Measurements from ENCODE around the gene MRPL2.

Gene MRPL2

DNA sequence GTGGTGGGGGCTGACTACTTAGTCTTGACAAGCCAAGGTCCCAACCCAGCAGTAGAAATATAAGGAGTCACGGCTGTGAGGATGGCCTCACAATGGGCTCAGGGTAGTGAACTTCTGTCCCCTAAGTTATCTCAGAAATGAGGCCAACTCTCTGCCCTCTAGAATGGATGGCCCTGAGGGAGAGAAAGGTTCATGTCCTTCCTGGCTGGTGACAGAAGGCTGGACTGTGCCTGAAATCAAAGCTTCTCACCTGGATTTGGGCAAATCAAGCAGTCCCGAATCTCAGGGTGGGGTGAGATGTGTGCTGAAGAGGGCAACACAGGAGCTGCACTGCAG lies 25.1 kb downstream of the MRPL2 start:
- intact Hi-C loops (cut with micrococcal nuclease) = no loop called here
- Mint-ChIP-seq H3K4me1 (ENCODE audit: low read depth) (peaks cover 6% of the 10 kb centered on the region), H3K9me3 (no peaks in the 10 kb centered on the region), H3K36me3 (ENCODE audit: low read depth) (peaks cover 98% of the 10 kb centered on the region), H3K4me3 (no peak overlapping the region), H3K27me3 (no peaks in the 10 kb centered on the region), H3K27ac (no peak overlapping the region)

DNA sequence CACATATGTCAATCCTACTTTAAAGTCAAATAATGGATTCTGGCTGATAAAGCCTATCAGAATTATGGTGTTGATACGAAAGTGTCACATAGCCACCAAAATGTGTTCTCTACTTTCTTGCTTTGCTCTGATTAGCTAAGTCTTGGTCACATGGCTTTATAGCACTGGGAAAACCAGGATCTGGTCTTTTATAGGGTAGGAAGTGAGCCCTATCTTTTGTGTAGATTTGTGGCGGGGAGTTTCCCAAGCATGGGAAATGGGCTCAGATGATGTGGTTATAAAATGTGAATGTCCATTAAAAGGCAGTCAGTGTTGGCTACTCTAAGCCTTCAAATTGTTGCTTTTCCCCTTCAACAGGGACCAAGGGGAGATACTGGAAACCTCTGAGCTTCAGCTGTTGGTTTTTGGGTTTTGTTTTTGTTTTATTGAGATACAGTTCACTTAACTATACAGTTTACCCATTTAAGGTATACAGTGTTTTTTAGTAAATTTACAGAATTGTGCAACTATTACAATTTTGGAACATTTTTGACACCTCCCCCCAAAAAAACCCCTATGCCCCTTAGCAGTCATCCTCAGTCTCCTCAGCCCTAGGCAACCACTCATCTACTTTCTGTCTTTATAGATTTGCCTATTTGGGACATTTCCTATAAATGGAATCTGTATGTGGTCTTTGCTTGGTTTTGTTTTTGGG lies 25.6 kb downstream of the MRPL2 start:
- Mint-ChIP-seq H3K4me3 (no peak overlapping the region), H3K4me1 (ENCODE audit: low read depth) (peaks cover 6% of the 10 kb centered on the region), H3K9me3 (no peaks in the 10 kb centered on the region), H3K36me3 (ENCODE audit: low read depth) (peaks cover 98% of the 10 kb centered on the region), H3K27ac (no peak overlapping the region), H3K27me3 (no peaks in the 10 kb centered on the region)
- intact Hi-C loops (cut with micrococcal nuclease) = no loop called here

DNA sequence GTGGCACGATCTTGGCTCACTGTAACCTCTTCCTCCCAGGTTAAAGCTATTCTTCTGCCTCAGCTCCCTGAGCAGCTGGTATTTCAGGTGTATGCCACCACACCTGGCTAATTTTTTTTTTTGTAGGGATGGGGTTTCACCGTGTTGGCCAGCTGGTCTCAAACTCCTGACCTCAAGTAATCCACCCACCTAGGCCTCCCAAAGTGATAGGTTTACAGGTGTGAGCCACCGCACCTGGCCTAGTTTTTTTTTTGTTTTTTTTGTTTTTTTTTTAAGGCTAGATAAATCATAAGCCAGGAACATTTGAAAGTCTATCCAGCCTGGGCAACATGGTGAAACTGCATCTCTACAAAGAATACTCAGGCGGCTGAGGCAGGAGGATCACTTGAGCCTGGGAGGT lies 26.9 kb downstream of the MRPL2 start:
- Mint-ChIP-seq H3K36me3 (ENCODE audit: low read depth) (peaks cover 98% of the 10 kb centered on the region), H3K4me3 (no peak overlapping the region), H3K9me3 (no peaks in the 10 kb centered on the region), H3K4me1 (ENCODE audit: low read depth) (peaks cover 6% of the 10 kb centered on the region), H3K27ac (no peak overlapping the region), H3K27me3 (no peaks in the 10 kb centered on the region)
- intact Hi-C loops (cut with micrococcal nuclease) = no loop called here

DNA sequence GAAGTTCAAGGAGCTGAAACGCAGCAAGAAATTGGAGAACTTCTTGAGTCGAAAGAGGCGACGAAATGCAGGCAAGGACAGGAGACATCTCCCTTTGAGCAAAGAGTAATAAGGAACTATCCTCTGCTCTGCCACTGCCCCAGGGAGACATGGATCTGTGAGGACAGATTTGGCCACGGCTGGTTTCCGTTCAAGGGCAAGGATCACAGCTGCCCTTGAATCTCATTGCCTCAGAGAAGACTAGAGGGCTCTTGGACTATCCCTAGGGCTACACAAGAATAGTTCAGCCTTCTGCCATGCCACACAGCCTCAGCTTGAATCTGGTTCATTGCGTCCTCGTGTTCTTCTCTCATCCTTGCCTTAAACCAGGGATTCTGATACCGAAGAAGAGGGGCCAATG lies 30.1 kb downstream of the MRPL2 start:
- Mint-ChIP-seq H3K27me3 (no peaks in the 10 kb centered on the region), H3K27ac (no peak overlapping the region), H3K4me1 (ENCODE audit: low read depth) (peaks cover 12% of the 10 kb centered on the region), H3K4me3 (no peak overlapping the region), H3K36me3 (ENCODE audit: low read depth) (peaks cover 100% of the 10 kb centered on the region), H3K9me3 (no peaks in the 10 kb centered on the region)
- intact Hi-C loops (cut with micrococcal nuclease) = no loop called here

DNA sequence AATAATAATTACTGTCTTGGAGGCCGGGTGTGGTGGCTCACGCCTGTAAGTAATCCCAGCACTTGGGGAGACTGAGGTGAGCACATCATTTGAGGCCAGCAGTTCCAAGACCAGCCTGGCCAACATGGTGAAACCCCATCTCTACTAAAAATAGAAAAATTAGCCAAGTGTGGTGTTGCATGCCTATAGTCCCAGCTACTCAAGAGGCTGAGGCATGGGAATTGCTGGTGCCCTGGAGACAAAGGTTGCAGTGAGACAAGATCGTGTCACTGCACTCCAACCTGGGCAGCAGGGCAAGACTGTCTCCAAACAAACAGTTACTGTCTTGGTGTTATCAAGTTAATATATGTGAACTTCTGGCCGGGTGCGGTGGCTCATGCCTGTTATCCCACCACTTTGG lies 32.9 kb downstream of the MRPL2 start:
- Mint-ChIP-seq H3K36me3 (ENCODE audit: low read depth) (peaks cover 87% of the 10 kb centered on the region), H3K27ac (no peak overlapping the region), H3K4me3 (no peak overlapping the region), H3K27me3 (no peaks in the 10 kb centered on the region), H3K9me3 (no peaks in the 10 kb centered on the region), H3K4me1 (ENCODE audit: low read depth) (peaks cover 9% of the 10 kb centered on the region)
- intact Hi-C loops (cut with micrococcal nuclease) = no loop called here

DNA sequence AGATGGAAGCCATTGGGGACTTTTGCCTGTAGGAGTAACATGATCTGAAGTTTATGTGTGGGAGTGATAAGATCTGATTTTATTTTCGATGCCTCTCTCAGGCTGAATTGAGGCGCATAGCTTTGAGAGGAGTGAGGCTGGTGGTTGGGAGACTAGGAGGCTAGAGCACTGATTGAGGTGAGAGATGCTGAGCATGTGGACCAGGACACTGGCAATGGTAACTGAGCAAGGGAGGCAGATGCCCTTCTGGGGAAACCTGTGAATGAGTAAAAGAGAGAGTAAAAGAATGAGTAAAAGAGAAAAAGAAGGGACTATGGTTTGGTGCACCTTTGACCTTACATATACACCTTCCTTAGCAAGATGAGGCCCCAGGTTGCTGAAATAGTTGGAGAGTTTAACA lies 34.8 kb downstream of the MRPL2 start:
- Mint-ChIP-seq H3K27ac (no peak overlapping the region), H3K27me3 (no peaks in the 10 kb centered on the region), H3K36me3 (ENCODE audit: low read depth) (peaks cover 84% of the 10 kb centered on the region), H3K4me1 (ENCODE audit: low read depth) (peaks cover 20% of the 10 kb centered on the region), H3K4me3 (no peak overlapping the region), H3K9me3 (no peaks in the 10 kb centered on the region)
- intact Hi-C loops (cut with micrococcal nuclease) = loop anchor here (5.0 kb wide), 1 partner anchor 122 kb away; no protein-coding TSS in a partner anchor

DNA sequence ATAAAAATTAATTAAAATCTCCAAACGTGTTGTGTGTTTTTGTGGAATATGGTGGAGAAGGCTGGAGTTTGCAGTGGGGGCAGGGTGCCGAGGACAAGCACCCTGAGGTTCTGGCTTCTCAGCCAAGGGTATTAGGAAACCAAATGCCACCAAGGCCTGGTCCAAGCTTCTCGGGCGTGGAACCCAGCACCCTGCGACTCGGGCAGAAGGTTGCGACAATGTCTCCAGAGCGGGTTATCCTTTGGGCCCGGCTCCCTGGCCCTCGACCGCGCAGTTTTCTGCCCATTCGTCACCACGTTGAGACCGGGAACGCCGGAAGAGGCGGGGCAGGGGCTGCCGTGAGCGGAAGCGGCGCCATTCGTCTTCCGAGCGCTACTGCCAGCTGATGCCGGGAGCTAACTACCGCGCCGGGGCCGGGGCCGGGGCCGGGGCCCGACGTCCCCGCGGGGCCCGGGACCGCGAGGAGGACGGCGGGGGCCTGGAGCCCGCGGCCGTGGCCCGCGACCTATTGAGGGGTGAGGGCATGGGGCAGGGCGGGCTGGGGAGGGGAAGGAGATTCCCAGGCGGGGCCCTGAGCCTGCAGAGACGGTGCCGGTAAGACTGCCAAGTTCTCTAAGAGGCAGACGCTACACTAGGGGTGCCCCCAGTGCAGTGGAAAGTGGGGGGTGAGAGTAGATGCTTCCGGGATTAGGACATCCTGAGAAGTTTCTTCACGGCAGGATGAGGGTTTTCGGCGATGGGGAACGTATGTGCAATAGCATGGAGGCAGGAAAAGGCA lies 37.8 kb downstream of the MRPL2 start, which contains the start of gene RRP36:
Gene RRP36 (plus strand): TSS at position 354 of the 778 bp plus-strand sequence. CDS start 32 bp downstream, at position 386.
- Mint-ChIP-seq H3K36me3 (ENCODE audit: low read depth) (peaks cover 84% of the 10 kb centered on the region), H3K4me1 (ENCODE audit: low read depth) (peaks cover 48% of the 10 kb centered on the region), H3K27me3 (no peaks in the 10 kb centered on the region)

DNA sequence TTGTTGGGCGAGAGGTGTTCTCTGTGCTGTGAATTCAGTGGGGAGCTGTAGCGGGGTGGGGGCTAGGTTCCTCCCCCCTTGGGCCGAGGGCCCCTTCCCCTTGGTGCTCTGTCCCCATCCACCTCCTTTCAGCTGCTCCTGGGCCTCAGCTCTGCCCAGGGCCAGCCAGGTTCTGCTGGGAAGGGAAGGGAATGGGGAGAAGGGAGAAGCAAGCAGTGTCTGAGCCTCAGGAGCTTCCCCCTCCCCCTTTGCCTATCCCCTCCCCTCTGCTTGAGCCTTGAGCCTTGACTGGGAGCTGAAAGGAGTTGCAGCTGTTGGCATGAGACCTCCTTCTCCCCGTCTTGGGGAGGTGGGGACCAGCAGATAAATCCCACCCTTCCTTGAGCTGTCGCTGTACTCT lies 38.4 kb downstream of the MRPL2 start:
- intact Hi-C loops (cut with micrococcal nuclease) = loop anchor here (5.0 kb wide), 1 partner anchor 119 kb away; no protein-coding TSS in a partner anchor

More for the DNA sequence above, 37.8 kb downstream of the MRPL2 start, which contains the start of gene RRP36:
- Mint-ChIP-seq H3K4me3 (peak within 1 kb of the TSS; percentile 97), H3K9me3 (no peaks in the 10 kb centered on the region), H3K27ac (peak within 1 kb of the TSS; percentile 87)
- intact Hi-C loops (cut with micrococcal nuclease) = loop anchor here (5.0 kb wide), 1 partner anchor 119 kb away; no protein-coding TSS in a partner anchor

DNA sequence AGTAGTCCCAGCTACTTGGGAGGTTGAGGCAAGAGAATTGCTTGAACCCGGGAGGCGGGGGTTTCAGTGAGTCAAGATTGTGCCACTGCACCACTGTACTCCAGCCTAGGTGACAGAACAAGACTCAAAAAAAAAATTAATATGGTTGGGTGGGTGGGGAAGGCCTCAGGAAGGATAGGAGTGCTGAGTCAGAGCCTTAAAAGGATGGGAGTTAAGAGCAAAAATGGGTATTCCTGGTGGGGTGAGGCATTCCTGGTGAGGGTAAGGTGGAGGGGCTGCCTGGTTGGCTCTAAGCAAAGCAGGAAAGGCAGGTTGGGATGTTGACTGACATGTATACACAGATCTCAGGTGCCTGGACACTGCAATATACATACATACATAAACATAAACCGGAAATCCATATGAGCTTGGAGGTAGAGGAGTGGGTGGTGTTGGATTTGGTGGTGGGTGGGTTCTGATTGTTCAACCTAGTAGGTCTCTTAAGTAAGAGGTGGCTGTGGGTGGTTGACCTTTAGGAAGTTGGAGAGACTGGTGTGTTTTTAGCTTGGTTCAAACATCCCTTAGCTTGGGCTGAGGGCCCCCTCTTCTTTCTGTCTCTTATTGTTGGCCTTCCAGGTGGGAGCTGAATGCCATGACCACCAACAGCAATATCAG lies 39.1 kb downstream of the MRPL2 start:
- intact Hi-C loops (cut with micrococcal nuclease) = loop anchor here (5.0 kb wide), 1 partner anchor 118 kb away; no protein-coding TSS in a partner anchor
- H3K27me3 Mint-ChIP-seq = no peaks in the 10 kb centered on the region
- no peaks in the 10 kb centered on the region for H3K9me3 Mint-ChIP-seq
- peaks cover 77% of the 10 kb centered on the region for H3K36me3 Mint-ChIP-seq (ENCODE audit: low read depth)
- H3K4me3 Mint-ChIP-seq = no peak overlapping the region
- peak overlapping the region; percentile 87 for H3K27ac Mint-ChIP-seq
- H3K4me1 Mint-ChIP-seq (ENCODE audit: low read depth) = peaks cover 56% of the 10 kb centered on the region

More for the DNA sequence above, 38.4 kb downstream of the MRPL2 start:
- H3K9me3 Mint-ChIP-seq = no peaks in the 10 kb centered on the region
- peak overlapping the region; percentile 87 for H3K27ac Mint-ChIP-seq
- no peaks in the 10 kb centered on the region for H3K27me3 Mint-ChIP-seq
- peaks cover 84% of the 10 kb centered on the region for H3K36me3 Mint-ChIP-seq (ENCODE audit: low read depth)
- peaks cover 54% of the 10 kb centered on the region for H3K4me1 Mint-ChIP-seq (ENCODE audit: low read depth)
- H3K4me3 Mint-ChIP-seq = peak overlapping the region; percentile 53

DNA sequence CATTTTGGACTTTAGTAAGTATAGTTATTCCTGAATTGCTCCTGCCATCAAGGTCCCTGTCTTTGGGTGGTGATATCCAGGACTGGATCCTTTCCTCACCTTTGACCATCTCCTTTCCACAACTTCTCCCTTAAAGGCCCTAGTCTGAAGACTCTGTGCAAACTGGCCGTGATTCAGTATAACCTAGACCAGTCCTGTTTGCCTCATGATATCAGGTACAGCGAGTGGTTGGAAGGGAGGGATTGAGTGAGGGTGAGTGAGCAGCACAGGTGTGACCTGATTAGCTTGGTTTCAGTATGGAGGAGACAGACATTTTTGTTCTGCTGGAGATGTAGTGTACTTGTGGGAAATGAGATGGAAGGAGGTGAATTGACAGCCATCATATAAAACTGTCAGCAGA lies 40.1 kb downstream of the MRPL2 start:
- peak overlapping the region; percentile 88 for H3K27ac Mint-ChIP-seq
- no peak overlapping the region for H3K4me3 Mint-ChIP-seq
- no peaks in the 10 kb centered on the region for H3K9me3 Mint-ChIP-seq
- peaks cover 73% of the 10 kb centered on the region for H3K36me3 Mint-ChIP-seq (ENCODE audit: low read depth)
- intact Hi-C loops (cut with micrococcal nuclease) = no loop called here
- H3K4me1 Mint-ChIP-seq (ENCODE audit: low read depth) = peaks cover 58% of the 10 kb centered on the region
- no peaks in the 10 kb centered on the region for H3K27me3 Mint-ChIP-seq

DNA sequence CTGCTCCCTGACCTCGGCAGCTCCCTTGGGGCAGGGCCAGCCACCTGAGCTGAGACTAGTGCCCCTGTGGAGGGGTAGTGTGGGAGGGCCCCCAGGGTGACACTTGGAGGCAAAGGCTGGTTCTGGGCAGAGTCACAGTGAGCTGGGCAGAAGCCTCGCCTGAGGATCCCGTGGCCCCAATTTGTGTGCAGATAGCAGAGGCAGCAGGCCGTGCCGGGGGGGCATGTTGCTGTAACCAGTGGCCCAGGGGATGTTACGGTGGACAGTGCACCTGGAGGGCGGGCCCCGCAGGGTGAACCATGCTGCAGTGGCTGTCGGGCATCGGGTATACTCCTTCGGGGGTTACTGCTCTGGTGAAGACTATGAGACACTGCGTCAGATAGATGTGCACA lies 42.3 kb downstream of the MRPL2 start:
- H3K4me1 Mint-ChIP-seq (ENCODE audit: low read depth) = peaks cover 73% of the 10 kb centered on the region
- H3K9me3 Mint-ChIP-seq = no peaks in the 10 kb centered on the region
- no peak overlapping the region for H3K4me3 Mint-ChIP-seq
- intact Hi-C loops (cut with micrococcal nuclease) = no loop called here
- H3K36me3 Mint-ChIP-seq (ENCODE audit: low read depth) = peaks cover 86% of the 10 kb centered on the region
- no peaks in the 10 kb centered on the region for H3K27me3 Mint-ChIP-seq
- peak overlapping the region; percentile 88 for H3K27ac Mint-ChIP-seq

DNA sequence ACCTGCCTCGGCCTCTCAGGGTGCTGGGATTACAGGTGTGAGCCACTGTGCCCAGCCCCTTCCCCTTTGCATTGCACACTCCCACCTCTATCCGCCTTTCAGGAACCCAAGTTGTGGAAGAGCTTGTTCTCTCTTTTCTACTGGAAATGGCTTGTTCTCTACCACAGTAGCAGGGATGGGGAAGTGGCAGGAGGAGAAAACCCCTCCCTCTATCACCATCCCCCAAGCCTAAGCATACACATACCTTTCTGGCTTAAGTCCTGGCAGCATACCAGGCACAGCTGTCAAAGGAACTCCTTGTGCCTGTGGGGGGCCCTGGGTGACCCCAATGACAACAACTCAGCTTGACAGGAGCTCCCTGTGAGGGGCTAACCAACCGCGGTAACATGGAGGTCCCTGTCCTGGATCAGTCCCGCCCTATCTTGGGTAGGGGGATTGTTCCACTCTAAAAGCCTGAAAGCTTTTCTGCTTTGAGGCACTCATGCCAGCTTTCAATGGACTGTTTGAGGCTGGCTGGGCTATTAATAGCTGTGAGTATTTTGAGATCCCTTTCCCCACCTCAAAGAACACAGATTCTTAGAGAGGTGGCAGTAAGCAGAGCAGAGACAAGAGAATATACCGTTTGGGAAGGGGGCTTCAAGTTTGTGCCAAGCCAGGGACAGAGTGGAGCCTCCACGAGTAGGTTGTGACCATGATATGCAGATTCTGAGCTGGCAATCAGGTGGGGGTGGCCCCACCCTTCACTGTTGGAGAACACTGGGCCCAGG lies 42.9 kb downstream of the MRPL2 start:
- intact Hi-C loops (cut with micrococcal nuclease) = no loop called here
- H3K27ac Mint-ChIP-seq = peak overlapping the region; percentile 88
- H3K4me1 Mint-ChIP-seq (ENCODE audit: low read depth) = peaks cover 78% of the 10 kb centered on the region
- H3K36me3 Mint-ChIP-seq (ENCODE audit: low read depth) = peaks cover 86% of the 10 kb centered on the region
- H3K4me3 Mint-ChIP-seq = peak overlapping the region; percentile 80
- H3K9me3 Mint-ChIP-seq = no peaks in the 10 kb centered on the region
- no peaks in the 10 kb centered on the region for H3K27me3 Mint-ChIP-seq

DNA sequence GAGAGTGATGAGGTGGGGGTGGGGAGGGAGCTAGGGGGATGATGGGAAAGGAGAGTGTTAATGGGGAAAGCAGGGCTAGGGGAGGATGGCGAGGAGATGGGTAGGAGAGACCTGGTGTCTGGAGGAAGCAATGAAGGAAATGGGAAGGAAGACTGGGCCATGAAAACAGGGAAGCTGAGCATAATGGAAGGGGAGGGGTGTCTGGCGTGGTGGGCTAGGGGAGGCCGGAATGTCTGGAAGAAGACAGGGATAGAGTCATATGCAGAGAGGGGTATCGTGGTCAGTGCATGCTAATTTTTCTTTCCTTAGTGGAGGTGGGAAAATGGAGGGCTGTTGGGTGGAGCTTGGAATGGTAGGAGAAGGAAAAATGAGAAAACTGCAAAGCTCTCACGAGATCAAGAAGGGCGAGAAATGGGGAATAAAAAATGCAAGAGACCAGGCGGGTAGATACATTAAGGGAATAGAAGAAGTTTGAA lies 44.8 kb downstream of the MRPL2 start:
- peaks cover 90% of the 10 kb centered on the region for H3K36me3 Mint-ChIP-seq (ENCODE audit: low read depth)

More for the DNA sequence above, 44.8 kb downstream of the MRPL2 start:
- Mint-ChIP-seq H3K4me3 (peak overlapping the region; percentile 95), H3K4me1 (ENCODE audit: low read depth) (peaks cover 75% of the 10 kb centered on the region), H3K27ac (peak overlapping the region; percentile 86), H3K27me3 (no peaks in the 10 kb centered on the region), H3K9me3 (no peaks in the 10 kb centered on the region)
- intact Hi-C loops (cut with micrococcal nuclease) = loop anchor here (1.0 to 5.0 kb wide), 3 partner anchors 30 to 797 kb away; partner anchors contain the start of genes KLC4, MRPL2, MRPS10 and PPP2R5D

Measured in dendritic cell treated with granulocyte-macrophage colony-stimulating factor and Interleukin-4, amounts not matched to agents 40 ng/mL and 50 ng/mL, for 4 days (primary cell).